ENCODE measurements around the gene NUP160. TPM values are rescaled to one million over a fixed set of nuclear protein-coding genes. Genes with fewer than 3 reads are reported as not detected.

The NUP160 gene
- total RNA-seq, 6 experiments from 2014 or later: 9.5 to 14.3 (median 11.2) TPM

GRCh38 chr11:47732271-47732670 lies 115.9 kb downstream of the NUP160 start:
- Histone ChIP-seq H3K36me3 (peaks cover 17 to 96% (median 49%) of the 10 kb centered on the region in 4 donors), H3K4me1 (peaks cover 0 to 16% (median under 1%) of the 10 kb centered on the region in 4 donors), H3K27me3 (no peaks in the 10 kb centered on the region), H3K27ac (no peak overlapping the region), H3K4me3 (no peak overlapping the region), H3K9me3 (no peaks in the 10 kb centered on the region)
- intact Hi-C loops (cut with DNase I): no loop called here
- ATAC-seq (no peak), DNase-seq (no peak)
- 90% methylated on average over 10 of the region's 10 CpGs for WGBS (ENCODE audit: insufficient coverage, low coverage, low lambda C conversion rate, missing lambda C conversion rate)
- TF ChIP-seq CTCF (IDR thresholded peaks at IDR 0.05) (no peak), POLR2A (IDR thresholded peaks at IDR 0.05) (no peak)

GRCh38 chr11:47731475-47731874 lies 116.7 kb downstream of the NUP160 start:
- Histone ChIP-seq H3K27me3 (no peaks in the 10 kb centered on the region), H3K4me1 (peaks cover 0 to 22% (median 5%) of the 10 kb centered on the region in 4 donors), H3K27ac (no peak overlapping the region), H3K36me3 (peaks cover 17 to 91% (median 44%) of the 10 kb centered on the region in 4 donors), H3K9me3 (no peaks in the 10 kb centered on the region), H3K4me3 (no peak overlapping the region)
- WGBS (ENCODE audit: insufficient coverage, low coverage, low lambda C conversion rate, missing lambda C conversion rate): 65% methylated on average over 6 of the region's 6 CpGs
- TF ChIP-seq CTCF (IDR thresholded peaks at IDR 0.05): no peak
- no peak for TF ChIP-seq POLR2A (IDR thresholded peaks at IDR 0.05)
- no peak for ATAC-seq
- no peak for DNase-seq
- intact Hi-C loops (cut with DNase I): no loop called here

Small RNA genes lying within 50 kb of the gene (small RNA-seq; reads per million reads assigned to genes)
- gene AC021443.1 (0 reads per million in 2 experiments), gene RF00019 (0 reads per million in 2 experiments), gene RNA5SP340 (0 reads per million in 2 experiments)

Other genes with a start within 250 kb of the NUP160 start
- gene MTCH2, start 205.8 kb downstream of the NUP160 start, total RNA-seq: 100 to 1,000 TPM; 123 to 179 (median 135) TPM
- 1 to 10 TPM in 4 of 6 experiments, under 1 TPM in 2; 0.43 to 5.8 (median 2.1) TPM for gene AGBL2, start 133.0 kb downstream of the NUP160 start, total RNA-seq
- 10 to 100 TPM; 20.2 to 43.3 (median 29.9) TPM for gene FNBP4, start 81.0 kb downstream of the NUP160 start, total RNA-seq
- 10 to 100 TPM; 12.5 to 33.0 (median 19.8) TPM for gene PTPRJ, start 132.2 kb upstream of the NUP160 start, total RNA-seq

All from right lobe of liver (tissue), 6 donors.